SU-DHL-6 (cell line): ENCODE measurements around the gene GUSB.

Source experiments
- CTCF ChIP-seq: fragments of 200-600 bp; sonication (generic); IDR thresholded peaks from one replicate; pipeline ENCODE4 v1.5.1; 2017; ENCODE audit warnings: antibody characterized with exemption, mild to moderate bottlenecking, low read length, moderate library complexity; ENCODE audit not compliant: insufficient read depth, poor library complexity, severe bottlenecking
- EZH2phosphoT487 ChIP-seq: fragments of 200-600 bp; sonication (generic), shearing (Covaris generic); conservative IDR thresholded peaks from 2 replicates; pipeline ENCODE4 v1.6.1; 2018; ENCODE audit warnings: mild to moderate bottlenecking, antibody characterized with exemption, low read length, moderate library complexity, mixed read lengths

GRCh38 chr7:65915921-65916657 lies 65.9 kb downstream of the GUSB start:
- TF ChIP-seq CTCF (no peak), EZH2phosphoT487 (no peak)
